ENCODE results near the gene SIM2.

Gene SIM2

GRCh38 chr21:36773995-36774394, 75.1 kb downstream of the SIM2 start:
- DNase-seq = no peak

GRCh38 chr21:36776981-36777617, 78.2 kb downstream of the SIM2 start:
- peak; percentile 20 for DNase-seq

GRCh38 chr21:36780861-36781260, 81.9 kb downstream of the SIM2 start:
- no peak for DNase-seq

- DNase-seq = no peak
These were observed 84.9 kb downstream of the SIM2 start for GRCh38 chr21:36783612-36784374.

GRCh38 chr21:36784947-36785346, 86.0 kb downstream of the SIM2 start:
- DNase-seq = no peak

- DNase-seq = no peak
These were observed 86.7 kb downstream of the SIM2 start for GRCh38 chr21:36785615-36786014.

GRCh38 chr21:36786186-36786585, 87.3 kb downstream of the SIM2 start:
- DNase-seq = no peak

- DNase-seq = peak; percentile 7
These were observed 89.3 kb downstream of the SIM2 start for GRCh38 chr21:36788120-36788638.

- no peak for DNase-seq
These were observed 91.7 kb downstream of the SIM2 start for GRCh38 chr21:36790616-36791015.

GRCh38 chr21:36791180-36791579, 92.3 kb downstream of the SIM2 start:
- DNase-seq = no peak

- DNase-seq = no peak
These were observed 93.0 kb downstream of the SIM2 start for GRCh38 chr21:36791695-36792470.

- no peak for DNase-seq
These were observed 93.6 kb downstream of the SIM2 start for GRCh38 chr21:36792505-36792967.

- DNase-seq = no peak
These were observed 97.2 kb downstream of the SIM2 start for GRCh38 chr21:36796070-36796469.

- no peak for DNase-seq
These were observed 99.6 kb downstream of the SIM2 start for GRCh38 chr21:36798491-36798890.

Measured in hematopoietic multipotent progenitor cell treated with erythropoietin and hydrocortisone succinate and interleukin-3 and kit ligand, for 6 days (in vitro differentiated cells).